KMS-11 (cell line): ENCODE results near the gene PCDHA9.
"Not testable (repeated sequence)": the region's sequence is repeated elsewhere in the genome, so short reads cannot be mapped to it uniquely, and the experiment has no call there.

Experiments used
- H2AFZ ChIP-seq: fragments of 200-600 bp; sonication (generic); 2 replicates; pipeline ENCODE4 v1.6.1; 2016; ENCODE audit warnings: antibody characterized with exemption, mixed run types, low read depth
- H3K27ac ChIP-seq: fragments of 200-600 bp; sonication (generic); 2 replicates; pipeline ENCODE4 v1.6.1; 2016; ENCODE audit warnings: mild to moderate bottlenecking, mixed run types
- H3K27me3 ChIP-seq: fragments of 200-600 bp; sonication (generic); 2 replicates; pipeline ENCODE4 v1.6.1; 2017; ENCODE audit warnings: mild to moderate bottlenecking, low read depth, mixed run types, moderate library complexity; ENCODE audit not compliant: insufficient read depth
- H3K36me3 ChIP-seq: fragments of 200-600 bp; sonication (generic); 2 replicates; pipeline ENCODE4 v1.6.1; 2017; ENCODE audit warnings: mild to moderate bottlenecking, mixed run types; ENCODE audit not compliant: insufficient read depth
- H3K4me1 ChIP-seq: fragments of 200-600 bp; sonication (generic); 2 replicates; pipeline ENCODE4 v1.6.1; 2016; ENCODE audit warnings: mild to moderate bottlenecking, low read depth, mixed run types; ENCODE audit not compliant: poor library complexity, severe bottlenecking
- H3K4me2 ChIP-seq: fragments of 200-600 bp; sonication (generic); 2 replicates; pipeline ENCODE4 v1.7.0; 2016; ENCODE audit warnings: mild to moderate bottlenecking, mixed run types
- H3K4me3 ChIP-seq: fragments of 200-600 bp; sonication (generic); IDR thresholded peaks from 2 replicates; pipeline ENCODE4 v1.6.1; 2017; ENCODE audit warnings: low read depth, low read length, mixed read lengths; ENCODE audit not compliant: insufficient read depth
- H3K79me2 ChIP-seq: fragments of 200-600 bp; sonication (generic); 2 replicates; pipeline ENCODE4 v1.6.1; 2016; ENCODE audit warnings: low read depth, mixed run types; ENCODE audit not compliant: insufficient read depth
- H3K9ac ChIP-seq: fragments of 200-600 bp; sonication (generic); 2 replicates; pipeline ENCODE4 v1.6.1; 2016; ENCODE audit warnings: mild to moderate bottlenecking, mixed run types
- H4K20me1 ChIP-seq: fragments of 200-600 bp; sonication (generic); 2 replicates; pipeline ENCODE4 v1.6.1; 2016; ENCODE audit warnings: mild to moderate bottlenecking, mixed run types; ENCODE audit not compliant: insufficient read depth
- CTCF ChIP-seq: fragments of 200-600 bp; sonication (generic); conservative IDR thresholded peaks from 2 replicates; pipeline ENCODE4 v1.6.1; 2017; ENCODE audit warnings: low read depth, mild to moderate bottlenecking, antibody characterized with exemption, low read length, moderate library complexity, mixed read lengths

The PCDHA9 gene

GRCh38 chr5:140848139-140849102 is at the start of gene PCDHA9:
TSS of gene PCDHA9 (plus strand) at chr5:140848382. CDS start at chr5:140848496, 114 bp downstream.
- H3K4me1 ChIP-seq, H4K20me1 ChIP-seq, H2AFZ ChIP-seq, H3K27ac ChIP-seq, H3K36me3 ChIP-seq, H3K9ac ChIP-seq, H3K79me2 ChIP-seq, H3K4me2 ChIP-seq, H3K4me3 ChIP-seq, H3K27me3 ChIP-seq: not testable (repeated sequence)

GRCh38 chr5:140800816-140801493 is 47.2 kb upstream of the PCDHA9 start, which contains the start of gene PCDHA3:
TSS of gene PCDHA3 (plus strand) at chr5:140801057.
- Histone ChIP-seq H3K79me2 (no peaks in the 10 kb centered on the region), H3K36me3 (no peaks in the 10 kb centered on the region), H4K20me1 (no peaks in the 10 kb centered on the region), H3K27me3 (no peaks in the 10 kb centered on the region), H3K4me3 (no peak within 1 kb of the TSS), H2AFZ (no peak within 1 kb of the TSS), H3K27ac (no peak within 1 kb of the TSS), H3K4me1 (no peaks in the 10 kb centered on the region), H3K9ac (no peak within 1 kb of the TSS), H3K4me2 (no peak within 1 kb of the TSS)
- TF ChIP-seq CTCF, result no peak

- no peak overlapping the region for H3K4me3 ChIP-seq
- H3K4me2 ChIP-seq, result no peak overlapping the region
- no peak overlapping the region for H3K27ac ChIP-seq
- TF ChIP-seq CTCF, result no peak
- no peak overlapping the region for H3K9ac ChIP-seq
- H3K4me1 ChIP-seq, result no peaks in the 10 kb centered on the region
- no peaks in the 10 kb centered on the region for H3K36me3 ChIP-seq
- no peaks in the 10 kb centered on the region for H3K27me3 ChIP-seq
- no peak overlapping the region for H2AFZ ChIP-seq
- H4K20me1 ChIP-seq, result no peaks in the 10 kb centered on the region
- no peaks in the 10 kb centered on the region for H3K79me2 ChIP-seq
These were observed 46.7 kb upstream of the PCDHA9 start for GRCh38 chr5:140801494-140801841.

GRCh38 chr5:140802381-140802780 is 45.8 kb upstream of the PCDHA9 start:
- not testable (repeated sequence) for H2AFZ ChIP-seq, H3K9ac ChIP-seq, H3K27ac ChIP-seq, H3K4me1 ChIP-seq, H3K4me3 ChIP-seq, H3K27me3 ChIP-seq, H4K20me1 ChIP-seq, H3K4me2 ChIP-seq, H3K79me2 ChIP-seq, H3K36me3 ChIP-seq

GRCh38 chr5:140802781-140803271 is 45.4 kb upstream of the PCDHA9 start:
- Histone ChIP-seq H3K4me2 (no peak overlapping the region), H4K20me1 (no peaks in the 10 kb centered on the region), H3K79me2 (no peaks in the 10 kb centered on the region), H3K27me3 (no peaks in the 10 kb centered on the region), H2AFZ (no peak overlapping the region), H3K4me3 (no peak overlapping the region), H3K36me3 (no peaks in the 10 kb centered on the region), H3K9ac (no peak overlapping the region), H3K4me1 (no peaks in the 10 kb centered on the region), H3K27ac (no peak overlapping the region)
- TF ChIP-seq CTCF, result no peak
